Lower leg skin (tissue), 4 donors: ENCODE data around the gene KNTC1. TPM values are rescaled to one million over a fixed set of nuclear protein-coding genes. Genes with fewer than 3 reads are reported as not detected.
"Not testable (repeated sequence)": the region's sequence is repeated elsewhere in the genome, so short reads cannot be mapped to it uniquely, and the experiment has no call there.

Experiments used
- DNase-seq, 2 donors: peaks; one replicate each; pipeline ENCODE4 v3.0.0-alpha.2; 2019; ENCODE audit warnings: low spot score in 2 of 2
- H3K4me3 ChIP-seq: fragments of 200-600 bp; sonication (generic); 2 replicates; pipeline ENCODE4 v1.5.1; 2017; ENCODE audit warnings: mild to moderate bottlenecking, low read depth; ENCODE audit not compliant: poor library complexity, severe bottlenecking
- POLR2A ChIP-seq, 2 donors: fragments of 450-650 bp; IDR thresholded peaks; one replicate each; pipeline ENCODE4 v1.6.1; 2016 to 2017; ENCODE audit warnings: antibody characterized with exemption in 2 of 2, mild to moderate bottlenecking in 1 of 2, moderate library complexity in 1 of 2
- WGBS, 2 donors: methylation state at CpG; one replicate each; pipeline ENCODE4 v1.1.5; 2018; 5-methylcytosine and 5-hydroxymethylcytosine counted together
- intact Hi-C: fragments of 100-400 bp; cut with DNase I; formaldehyde crosslinking; loops from one replicate; pipeline ENCODE4 v1.15.0; 2023; ENCODE audit warnings: low total_unique reads
- total RNA-seq, 4 donors: library from RNA; depleted of rRNA; stranded (reverse); fragments of >200 nt; gene quantifications; one replicate each; pipeline ENCODE4 v1.1.0, GENCODE V29; 2016
- TF ChIP-seq, protein P1 (sequence below), 3 donors: fragments of 450-650 bp; IDR thresholded peaks; one replicate each; pipeline ENCODE4 v1.5.1; 2016; ENCODE audit warnings: antibody characterized with exemption in 3 of 3, mild to moderate bottlenecking in 3 of 3, moderate library complexity in 2 of 3

The KNTC1 gene
- total RNA-seq, 4 donors from 2014 or later: 3.8 to 13.1 (median 10.4) TPM

DNA sequence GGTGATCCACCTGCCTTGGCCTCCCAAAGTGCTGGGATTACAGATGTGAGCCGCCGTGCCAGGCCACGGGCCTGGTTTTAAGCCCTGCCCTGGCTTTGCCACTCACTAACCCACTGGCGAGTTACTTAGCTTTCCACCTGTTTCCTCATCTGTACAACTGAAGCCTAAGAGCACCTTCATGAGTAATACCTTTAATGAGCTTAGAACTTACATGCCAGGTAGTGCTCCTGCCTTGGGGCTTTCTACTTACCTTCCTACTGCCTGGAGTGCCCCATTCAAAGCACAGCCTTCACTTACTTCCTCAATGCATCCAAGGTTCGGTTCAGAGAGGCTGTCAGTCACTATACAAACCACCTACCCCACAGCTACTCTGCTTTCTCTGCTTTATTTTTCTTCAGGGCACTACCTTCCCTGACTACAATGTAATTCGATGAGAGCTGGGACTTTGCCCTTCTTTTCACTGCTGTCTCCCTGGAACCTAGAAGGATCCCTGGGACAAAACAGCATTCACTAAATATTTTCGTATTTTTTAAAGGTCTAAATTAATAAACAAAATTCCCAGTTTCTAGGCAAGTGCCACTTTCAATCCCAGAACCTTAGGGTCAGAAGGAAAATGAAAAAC, 40.1 kb upstream of the KNTC1 start:
- no peak overlapping the region for H3K4me3 ChIP-seq
- 97 to 98% methylated on average over 7 of the region's 7 CpGs for WGBS, 2 donors
- no peak for DNase-seq
- TF ChIP-seq, protein P1, sequence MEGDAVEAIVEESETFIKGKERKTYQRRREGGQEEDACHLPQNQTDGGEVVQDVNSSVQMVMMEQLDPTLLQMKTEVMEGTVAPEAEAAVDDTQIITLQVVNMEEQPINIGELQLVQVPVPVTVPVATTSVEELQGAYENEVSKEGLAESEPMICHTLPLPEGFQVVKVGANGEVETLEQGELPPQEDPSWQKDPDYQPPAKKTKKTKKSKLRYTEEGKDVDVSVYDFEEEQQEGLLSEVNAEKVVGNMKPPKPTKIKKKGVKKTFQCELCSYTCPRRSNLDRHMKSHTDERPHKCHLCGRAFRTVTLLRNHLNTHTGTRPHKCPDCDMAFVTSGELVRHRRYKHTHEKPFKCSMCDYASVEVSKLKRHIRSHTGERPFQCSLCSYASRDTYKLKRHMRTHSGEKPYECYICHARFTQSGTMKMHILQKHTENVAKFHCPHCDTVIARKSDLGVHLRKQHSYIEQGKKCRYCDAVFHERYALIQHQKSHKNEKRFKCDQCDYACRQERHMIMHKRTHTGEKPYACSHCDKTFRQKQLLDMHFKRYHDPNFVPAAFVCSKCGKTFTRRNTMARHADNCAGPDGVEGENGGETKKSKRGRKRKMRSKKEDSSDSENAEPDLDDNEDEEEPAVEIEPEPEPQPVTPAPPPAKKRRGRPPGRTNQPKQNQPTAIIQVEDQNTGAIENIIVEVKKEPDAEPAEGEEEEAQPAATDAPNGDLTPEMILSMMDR (IDR thresholded peaks at IDR 0.05): no peak
- no peak for TF ChIP-seq POLR2A (IDR thresholded peaks at IDR 0.05)
- intact Hi-C loops: no loop called here

DNA sequence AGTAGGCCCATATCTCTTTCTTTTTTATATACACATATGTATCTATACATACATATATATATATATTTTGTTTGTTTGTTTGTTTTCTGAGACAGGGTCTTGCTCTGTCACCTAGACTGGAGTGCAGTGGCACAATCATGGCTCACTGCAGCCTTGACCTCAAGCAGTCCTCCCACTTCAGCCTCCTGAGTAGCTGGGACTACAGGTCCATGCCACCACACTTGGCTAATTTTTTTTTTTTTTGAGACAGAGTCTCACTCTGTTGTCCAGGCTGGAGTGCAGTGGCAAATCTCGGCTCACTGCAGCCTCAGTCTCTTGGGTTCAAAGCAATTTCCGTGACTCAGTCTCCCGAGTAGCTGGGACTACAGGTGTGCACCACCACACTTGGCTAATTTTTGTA, 39.2 kb upstream of the KNTC1 start:
- intact Hi-C loops, DNase-seq, H3K4me3 ChIP-seq: not testable (repeated sequence)
- 88 to 98% methylated on average over 3 of the region's 3 CpGs for WGBS, 2 donors

GRCh38 chr12:122489038-122489437, 38.0 kb upstream of the KNTC1 start:
- WGBS, 2 donors: 95 to 96% methylated on average over 2 of the region's 2 CpGs
- no peak for TF ChIP-seq POLR2A (IDR thresholded peaks at IDR 0.05)
- TF ChIP-seq, protein P1 (IDR thresholded peaks at IDR 0.05): no peak
- intact Hi-C loops: no loop called here

DNA sequence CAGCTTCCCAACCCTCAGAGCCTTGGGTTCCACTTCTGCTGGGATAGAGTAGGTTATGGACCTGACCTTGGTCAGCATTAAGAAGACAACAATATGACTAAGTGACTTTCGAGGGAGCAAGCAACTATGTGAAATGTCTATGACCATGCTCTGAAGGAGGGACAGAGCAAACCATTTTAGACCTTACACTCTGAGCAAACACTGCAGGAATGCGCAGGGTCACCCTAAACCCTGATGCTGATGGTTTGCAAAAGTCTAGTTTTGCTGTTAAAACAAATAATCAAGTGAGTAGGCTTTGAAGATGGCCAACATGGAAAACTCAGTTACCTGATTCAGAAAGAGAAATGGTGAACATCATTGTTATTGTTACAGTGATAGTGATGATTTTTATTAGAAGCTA, 35.1 kb upstream of the KNTC1 start:
- no peak for DNase-seq
- 90 to 100% methylated on average over 2 of the region's 2 CpGs for WGBS, 2 donors
- intact Hi-C loops: no loop called here
- TF ChIP-seq, protein P1 (IDR thresholded peaks at IDR 0.05): no peak
- TF ChIP-seq POLR2A (IDR thresholded peaks at IDR 0.05): no peak
- H3K4me3 ChIP-seq: no peak overlapping the region

More at GRCh38 chr12:122489038-122489437, 38.0 kb upstream of the KNTC1 start:
- no peak for DNase-seq
- H3K4me3 ChIP-seq: no peak overlapping the region

DNA sequence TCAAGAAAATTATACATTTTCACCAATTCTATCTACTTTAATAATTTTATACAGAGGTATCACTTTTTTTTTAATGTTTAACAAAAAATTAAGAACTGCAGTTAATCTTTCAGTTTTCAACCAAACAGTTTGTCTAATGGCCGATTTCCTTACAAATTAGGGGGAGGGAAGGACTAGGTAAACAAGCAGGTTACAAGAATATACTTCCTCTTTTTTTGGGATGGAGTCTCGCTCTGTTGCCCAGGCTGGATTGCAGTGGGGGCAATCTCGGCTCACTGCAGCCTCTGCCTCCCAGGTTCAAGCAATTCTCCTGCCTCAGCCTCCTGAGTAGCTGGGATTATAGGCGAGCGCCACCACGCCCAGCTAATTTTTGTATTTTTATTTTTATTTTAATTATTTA, 33.8 kb upstream of the KNTC1 start:
- DNase-seq, H3K4me3 ChIP-seq, intact Hi-C loops: not testable (repeated sequence)
- 87 to 93% methylated on average over 6 of the region's 6 CpGs for WGBS, 2 donors

GRCh38 chr12:122495258-122495657, 31.8 kb upstream of the KNTC1 start:
- intact Hi-C loops: no loop called here
- no peak for DNase-seq
- TF ChIP-seq, protein P1 (IDR thresholded peaks at IDR 0.05): no peak
- TF ChIP-seq POLR2A (IDR thresholded peaks at IDR 0.05): no peak
- no peak overlapping the region for H3K4me3 ChIP-seq
- WGBS, 2 donors: 80 to 87% methylated on average over 7 of the region's 7 CpGs
